ENCODE measurements around the gene OSBPL6.
A peak's percentile ranks its signal among the peaks of the same experiment; 100 is the strongest.
"Not testable (repeated sequence)": the region's sequence is repeated elsewhere in the genome, so short reads cannot be mapped to it uniquely, and the experiment has no call there.

Gene OSBPL6

DNA sequence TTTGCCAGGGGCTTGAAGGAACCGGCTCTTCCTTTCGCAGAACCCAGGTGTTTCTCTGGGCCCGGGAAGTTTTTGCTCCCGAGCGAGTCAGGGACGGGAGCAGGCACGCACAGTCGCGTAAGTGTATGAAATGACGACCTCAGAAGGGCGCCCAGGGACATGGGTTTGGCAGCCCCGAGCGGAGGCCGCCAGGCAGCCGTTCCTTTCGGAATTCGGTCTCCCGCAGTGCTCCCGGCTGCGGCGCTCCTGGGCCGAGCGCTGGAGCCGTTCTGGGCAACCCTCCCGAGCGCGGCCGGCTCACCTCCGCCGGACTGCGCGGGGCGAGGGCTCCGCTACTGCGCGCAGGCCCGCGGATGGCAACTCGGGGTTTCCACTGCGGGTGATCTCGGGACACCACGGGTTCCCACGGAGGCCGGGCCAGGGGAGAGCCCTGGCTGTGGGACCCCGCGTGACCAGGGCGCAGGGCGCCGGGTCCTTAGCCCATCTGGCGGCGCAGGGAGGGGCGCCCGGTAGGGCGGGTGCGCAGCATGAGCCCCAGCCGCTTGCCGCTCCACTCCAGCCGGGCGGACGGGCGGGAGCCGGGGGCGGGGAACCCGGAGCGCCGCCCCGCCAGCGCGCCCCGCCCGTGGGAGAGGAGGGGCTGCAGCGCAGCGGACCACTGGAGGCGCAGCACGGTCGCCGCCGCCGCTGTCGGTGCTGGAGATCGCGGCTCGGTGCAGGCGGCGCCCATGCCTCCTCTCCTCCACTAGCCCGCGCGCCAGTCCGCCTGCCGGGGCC, at the start of gene OSBPL6:
TSS of gene OSBPL6 (plus strand) at position 690 of the 777 bp plus-strand sequence. CDS start 111,673 bp downstream, outside the sequence.
- peak in 1 of 2 donors; percentile 8 for DNase-seq (ENCODE audit: low read depth in 2 of 2, low spot score in 1 of 2)

DNA sequence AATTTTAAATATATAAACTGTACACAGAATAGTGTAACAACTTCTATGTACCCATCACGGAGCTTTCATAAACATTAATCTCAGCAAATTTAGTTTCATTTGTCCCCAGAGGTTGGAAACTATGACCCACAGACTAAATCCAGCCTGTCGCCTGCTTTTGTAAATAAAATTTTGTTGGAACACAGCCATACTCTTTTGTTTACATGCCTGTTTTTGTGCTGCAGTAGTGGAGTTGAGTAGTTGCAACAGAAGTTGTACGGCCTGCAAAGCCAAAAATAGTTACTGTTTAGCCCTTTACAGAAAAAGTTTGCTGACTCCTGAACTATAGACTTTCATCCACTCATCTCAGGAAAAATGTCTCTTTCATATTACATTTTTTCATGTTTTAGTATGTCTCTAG, 42.3 kb upstream of the OSBPL6 start:
- no peak for DNase-seq (ENCODE audit: low read depth in 2 of 2, low spot score in 1 of 2)

DNA sequence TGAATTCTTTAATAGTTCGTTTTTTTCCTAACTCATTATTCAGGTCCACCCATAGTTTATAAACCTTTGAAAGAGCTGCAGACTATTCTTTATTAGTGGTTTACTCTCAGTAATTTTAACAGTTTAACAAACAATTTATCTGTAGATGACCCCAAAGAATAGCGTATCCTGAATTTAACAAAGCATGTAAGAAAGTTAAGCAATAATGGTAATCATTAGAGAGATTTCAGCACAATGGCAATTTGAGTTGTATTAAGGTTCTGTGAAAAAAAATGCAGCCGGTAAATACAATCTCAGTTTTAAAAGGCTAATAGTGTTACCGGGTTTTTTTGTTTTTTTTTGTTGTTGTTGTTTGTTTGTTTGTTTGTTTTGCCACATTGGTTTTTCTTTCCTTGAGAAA, 41.8 kb upstream of the OSBPL6 start:
- no peak for DNase-seq (ENCODE audit: low read depth in 2 of 2, low spot score in 1 of 2)

DNA sequence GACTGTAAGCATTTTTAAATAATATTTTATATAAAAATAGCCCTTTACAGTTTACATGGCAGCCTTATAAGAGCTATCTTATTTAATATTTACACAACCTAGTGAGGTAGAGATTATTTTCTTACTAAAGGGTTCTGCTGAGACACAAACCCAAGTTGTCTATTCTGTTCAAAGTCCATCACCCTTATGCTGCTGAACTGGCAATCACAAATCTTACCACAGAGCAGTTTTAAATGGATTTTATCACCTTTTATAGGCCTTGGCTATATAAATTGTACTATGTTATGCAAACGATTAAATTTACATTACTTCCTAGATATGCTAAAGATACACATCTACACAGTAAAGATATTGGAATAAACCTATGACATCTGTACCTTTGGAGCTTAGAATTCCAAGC, 41.3 kb upstream of the OSBPL6 start:
- no peak for DNase-seq (ENCODE audit: low read depth in 2 of 2, low spot score in 1 of 2)

DNA sequence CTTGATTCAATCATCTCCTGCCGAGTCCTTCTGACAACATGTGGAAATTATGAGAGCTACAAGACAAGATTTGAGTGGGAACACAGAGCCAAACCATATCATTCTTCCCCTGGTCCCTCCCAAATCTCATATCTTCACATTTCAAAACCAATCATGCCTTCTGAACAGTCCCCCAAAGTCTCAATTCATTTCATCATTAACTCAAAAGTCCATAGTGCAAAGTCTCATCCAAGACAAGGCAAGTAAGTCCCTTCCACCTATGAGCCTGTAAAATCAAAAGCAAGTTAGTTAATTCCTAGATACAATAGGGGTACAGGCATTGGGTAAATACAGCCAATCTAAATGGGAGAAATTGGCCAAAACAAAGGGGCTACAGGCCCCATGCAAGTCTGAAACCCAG, 40.4 kb upstream of the OSBPL6 start:
- DNase-seq (ENCODE audit: low read depth in 2 of 2, low spot score in 1 of 2), result not testable (repeated sequence)

DNA sequence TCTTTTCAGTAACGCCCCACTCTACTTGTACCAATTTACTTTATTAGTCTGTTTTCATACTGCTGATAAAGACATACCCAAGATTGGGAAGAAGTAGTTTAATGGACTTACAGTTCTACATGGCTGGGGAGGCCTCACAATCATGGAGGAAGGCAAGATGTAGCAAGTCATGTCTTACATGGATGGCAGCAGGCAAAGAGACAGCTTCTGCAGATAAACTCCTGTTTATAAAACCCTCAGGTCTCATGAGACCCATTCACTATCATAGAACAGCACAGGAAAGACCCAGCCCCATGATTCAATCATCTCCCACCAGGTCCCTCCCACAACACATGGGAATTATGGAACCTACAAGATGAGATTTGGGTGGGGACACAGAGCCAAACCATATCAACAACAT, 38.8 kb upstream of the OSBPL6 start:
- no peak for DNase-seq (ENCODE audit: low read depth in 2 of 2, low spot score in 1 of 2)

DNA sequence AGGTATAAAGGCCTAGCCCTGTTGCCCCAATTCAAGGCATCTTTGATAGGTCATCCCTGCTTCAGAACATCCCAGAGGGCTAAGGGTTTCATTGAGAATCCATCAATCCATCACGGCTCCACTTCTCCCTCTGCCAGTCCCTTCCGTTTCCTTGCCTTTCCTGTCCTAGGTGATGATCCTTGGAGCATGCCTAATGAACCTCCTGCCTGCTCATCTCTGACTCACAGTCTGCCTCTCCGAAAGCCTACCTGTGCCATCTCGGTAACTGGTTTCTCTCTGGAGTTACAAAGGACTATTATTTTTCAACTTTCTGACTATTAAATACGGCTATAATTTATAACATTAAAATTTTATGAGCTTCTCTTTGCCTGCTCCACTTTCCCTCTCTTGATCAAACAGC, 36.7 kb upstream of the OSBPL6 start:
- DNase-seq (ENCODE audit: low read depth in 2 of 2, low spot score in 1 of 2), result no peak

DNA sequence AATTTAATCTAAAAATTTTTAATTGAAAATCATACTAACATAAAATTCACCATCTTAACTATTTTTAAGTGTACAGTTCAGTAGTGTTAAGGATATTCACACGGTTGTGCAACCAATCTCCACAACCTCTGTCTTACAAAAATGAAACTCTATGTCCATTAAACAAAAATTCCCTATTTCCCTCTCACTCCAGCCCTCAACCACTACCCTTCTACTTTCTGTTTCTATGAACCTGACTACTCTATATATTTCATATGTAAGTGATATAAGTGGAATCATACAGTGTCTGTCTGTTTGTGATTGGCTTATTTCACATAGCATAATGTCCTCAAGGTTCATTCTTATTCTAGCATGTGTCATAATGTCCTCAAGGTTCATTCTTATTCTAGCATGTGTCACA, 34.3 kb upstream of the OSBPL6 start:
- DNase-seq (ENCODE audit: low read depth in 2 of 2, low spot score in 1 of 2), result no peak

DNA sequence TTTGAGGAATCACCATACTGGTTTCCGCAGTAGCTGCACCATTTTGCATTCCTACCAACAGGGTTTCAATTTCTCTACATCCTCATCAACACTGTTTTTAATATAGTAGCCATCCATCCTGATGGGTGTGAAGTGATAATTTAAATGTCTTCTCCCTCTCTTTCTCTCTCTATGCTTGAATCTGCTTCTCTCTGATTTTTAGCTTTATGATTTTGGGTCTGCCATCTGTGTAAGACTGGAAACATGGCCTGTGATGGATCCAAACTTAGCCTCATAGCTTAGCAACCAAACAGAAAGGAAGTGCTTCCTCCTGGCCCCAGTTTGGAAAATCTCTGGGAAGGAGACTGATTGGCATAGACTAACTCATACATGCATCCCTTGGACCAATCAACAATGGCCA, 33.7 kb upstream of the OSBPL6 start:
- no peak for DNase-seq (ENCODE audit: low read depth in 2 of 2, low spot score in 1 of 2)

DNA sequence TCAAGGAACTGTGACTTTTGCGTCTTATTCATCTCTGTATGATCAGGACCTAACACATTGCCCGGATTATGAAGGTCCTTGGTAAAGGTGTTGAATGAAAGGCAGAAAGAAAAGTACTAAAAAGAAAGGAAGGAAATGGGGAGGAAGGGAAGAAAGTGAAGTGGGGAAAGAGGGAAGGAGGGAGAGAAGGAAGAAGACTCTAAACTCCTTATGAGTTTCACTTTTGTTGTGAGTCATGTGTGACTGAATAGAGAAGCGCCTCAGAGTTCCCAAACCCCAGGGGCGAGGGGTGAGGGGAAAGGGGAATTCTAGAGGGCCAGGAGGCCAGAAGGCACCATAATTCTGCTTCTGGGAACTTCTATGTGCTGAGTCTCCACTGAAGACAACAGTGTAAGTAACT, 30.9 kb upstream of the OSBPL6 start:
- no peak for DNase-seq (ENCODE audit: low read depth in 2 of 2, low spot score in 1 of 2)

DNA sequence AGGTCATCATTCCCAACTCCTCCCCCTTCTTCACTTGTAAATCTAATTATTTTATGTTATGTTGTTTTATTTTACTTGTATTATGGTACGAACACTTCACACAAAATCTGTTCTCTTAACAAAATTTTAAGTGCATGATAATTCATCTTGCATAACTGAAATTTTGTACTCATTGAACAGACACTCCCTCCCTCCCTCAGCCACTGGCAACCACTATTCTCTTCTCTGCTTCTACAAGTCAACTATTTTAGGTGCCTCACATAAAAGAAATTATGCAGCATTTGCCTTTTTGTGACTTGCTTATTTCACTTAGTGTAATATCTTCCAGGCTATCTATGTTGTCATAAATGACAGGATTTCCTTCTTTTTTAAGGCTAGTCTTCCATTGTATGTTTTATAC, 30.4 kb upstream of the OSBPL6 start:
- no peak for DNase-seq (ENCODE audit: low read depth in 2 of 2, low spot score in 1 of 2)

DNA sequence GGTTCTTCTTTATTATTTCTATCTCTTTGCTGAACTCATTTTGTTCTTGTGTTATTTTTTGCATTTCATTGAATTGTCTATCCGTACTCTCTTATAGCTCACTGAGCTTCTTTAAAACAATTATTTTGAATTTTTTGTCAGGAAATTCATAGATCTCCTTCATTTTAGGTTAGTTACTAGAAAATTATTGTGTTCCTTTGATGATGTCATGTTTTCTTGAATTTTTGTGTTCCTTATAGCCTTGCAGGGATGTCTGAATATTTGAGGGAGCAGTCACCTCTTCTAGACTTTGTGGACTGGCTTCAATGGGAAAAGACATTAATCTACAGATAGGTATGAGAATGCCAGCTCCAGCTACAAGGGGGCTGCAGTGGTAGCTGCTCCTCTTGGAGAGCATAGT, 20.7 kb upstream of the OSBPL6 start:
- DNase-seq (ENCODE audit: low read depth in 2 of 2, low spot score in 1 of 2), result no peak

DNA sequence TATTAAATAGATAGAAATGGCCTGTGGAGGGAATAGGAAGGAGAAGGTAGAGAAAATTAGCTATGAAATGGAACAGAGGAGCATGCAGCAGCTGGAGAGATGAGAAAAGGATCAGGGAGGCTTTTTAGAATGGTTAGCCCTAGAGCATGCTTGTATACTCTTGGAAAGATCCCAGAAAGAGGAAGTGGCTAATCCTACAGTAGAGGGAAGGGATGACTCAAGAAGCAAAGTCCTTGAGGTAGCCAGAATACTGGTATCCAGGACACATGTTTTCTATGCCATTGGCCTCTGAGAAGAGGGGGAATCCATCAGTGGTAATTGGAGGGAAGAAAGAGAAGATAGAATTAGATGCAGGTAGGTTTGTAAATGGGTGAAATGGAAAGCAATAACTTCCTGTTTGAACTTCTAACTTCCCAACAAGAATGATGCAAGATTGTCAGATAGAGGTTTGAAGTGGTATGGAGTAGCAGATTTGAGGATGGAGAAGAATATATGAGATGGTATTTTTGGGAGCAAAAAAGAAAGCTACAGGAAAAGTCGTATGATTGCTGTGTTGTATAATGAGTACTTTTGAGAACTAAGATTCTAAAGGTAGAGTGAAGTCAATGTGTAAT, 17.1 kb upstream of the OSBPL6 start:
- no peak for DNase-seq (ENCODE audit: low read depth in 2 of 2, low spot score in 1 of 2)

DNA sequence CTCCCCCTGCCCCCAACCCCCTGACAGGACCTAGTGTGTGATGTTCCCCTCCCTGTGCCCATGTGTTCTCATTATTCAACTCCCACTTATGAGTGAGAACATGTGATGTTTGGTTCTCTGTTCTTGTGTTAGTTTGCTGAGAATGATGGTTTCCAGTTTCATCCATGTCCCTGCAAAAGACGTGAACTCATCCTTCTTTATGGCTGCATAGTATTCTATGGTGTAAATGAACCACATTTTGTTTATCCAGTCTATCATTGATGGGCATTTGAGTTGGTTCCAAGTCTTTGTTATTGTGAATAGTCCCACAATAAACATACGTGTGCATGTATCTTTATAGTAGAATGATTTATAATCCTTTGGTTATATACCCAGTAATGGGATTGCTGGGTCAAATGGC, 13.7 kb upstream of the OSBPL6 start:
- DNase-seq (ENCODE audit: low read depth in 2 of 2, low spot score in 1 of 2), result not testable (repeated sequence)

DNA sequence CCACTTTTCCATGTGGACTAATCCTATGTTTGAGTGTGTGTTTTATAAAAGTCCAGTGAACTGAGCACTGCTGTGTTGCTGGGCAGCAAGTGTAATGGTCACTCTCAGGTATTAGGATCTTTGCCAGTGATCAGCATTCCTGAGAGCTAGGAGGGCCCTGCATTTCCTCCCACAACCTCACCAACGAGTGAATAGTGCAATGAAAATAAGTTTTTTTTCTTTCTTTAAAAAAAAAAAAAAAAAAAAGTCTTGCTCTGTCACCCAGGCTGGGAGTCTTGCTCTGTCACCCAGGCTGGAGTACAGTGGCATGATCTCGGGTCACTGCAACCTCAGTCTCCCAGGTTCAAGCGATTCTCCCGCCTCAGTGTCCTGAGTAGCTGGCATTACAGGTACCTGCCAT, 6.5 kb upstream of the OSBPL6 start:
- DNase-seq (ENCODE audit: low read depth in 2 of 2, low spot score in 1 of 2), result no peak

DNA sequence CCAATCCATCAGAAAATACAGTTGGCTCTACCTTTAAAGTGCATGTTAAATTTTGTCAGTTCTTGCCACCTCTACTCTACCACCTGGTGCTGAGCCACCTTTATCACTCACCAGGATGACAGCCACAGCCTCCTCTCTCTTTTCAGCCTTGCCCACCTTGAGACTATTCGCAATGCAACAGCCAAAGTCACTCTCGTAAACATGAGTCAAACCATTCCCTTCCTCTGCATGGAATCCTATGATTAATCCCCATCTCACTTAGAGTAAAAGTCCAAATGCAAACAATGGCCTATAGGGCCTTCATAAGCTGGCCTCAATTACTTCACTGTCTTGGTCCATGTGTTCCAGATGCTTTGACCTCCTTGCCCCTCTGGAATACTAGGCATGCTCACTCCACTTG, 5.8 kb upstream of the OSBPL6 start:
- no peak for DNase-seq (ENCODE audit: low read depth in 2 of 2, low spot score in 1 of 2)

DNA sequence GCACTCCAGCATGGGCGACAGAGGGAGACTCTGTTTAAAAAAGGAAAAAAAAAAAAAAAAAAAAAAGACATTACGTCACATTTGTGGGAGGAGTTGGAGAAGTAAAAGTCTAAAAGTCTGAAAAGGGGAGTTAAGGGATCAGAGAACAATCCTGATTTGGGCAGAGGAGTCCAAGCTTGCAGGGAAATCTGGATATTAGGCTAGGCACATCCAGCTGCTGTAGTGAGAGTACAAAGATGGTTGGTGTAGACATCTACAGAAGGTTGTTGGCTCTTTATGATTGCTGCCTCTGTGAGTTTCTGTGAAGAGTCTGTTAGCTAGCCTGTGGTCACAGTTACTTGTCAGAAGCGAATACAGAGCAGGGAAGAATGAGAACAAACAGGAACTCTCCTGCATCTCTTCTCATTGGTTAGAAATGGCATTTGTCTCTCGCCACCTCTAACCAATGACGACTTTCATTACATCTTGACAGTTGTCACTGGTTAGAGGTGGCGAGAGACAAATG, 3.3 kb upstream of the OSBPL6 start:
- DNase-seq (ENCODE audit: low read depth in 2 of 2, low spot score in 1 of 2), result no peak

DNA sequence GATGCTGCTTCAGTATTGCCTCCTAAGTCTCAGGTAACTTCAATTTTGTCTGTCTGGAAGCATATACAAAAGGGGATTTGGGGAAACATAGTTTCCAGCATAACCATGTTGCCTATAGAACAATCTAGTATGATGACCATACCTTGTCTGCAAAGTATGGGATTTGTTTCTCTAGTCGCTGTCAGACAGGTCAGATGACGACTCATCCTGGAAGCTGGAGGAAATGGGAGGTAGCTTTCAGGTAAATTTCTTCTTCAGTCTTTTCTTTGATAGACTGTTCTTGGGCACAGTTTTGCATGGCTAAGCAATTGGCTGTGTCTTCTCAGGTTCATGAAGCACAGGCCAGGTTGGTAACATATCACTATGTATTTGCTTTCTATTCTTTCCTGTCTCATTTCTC, 2.8 kb upstream of the OSBPL6 start:
- no peak for DNase-seq (ENCODE audit: low read depth in 2 of 2, low spot score in 1 of 2)

DNA sequence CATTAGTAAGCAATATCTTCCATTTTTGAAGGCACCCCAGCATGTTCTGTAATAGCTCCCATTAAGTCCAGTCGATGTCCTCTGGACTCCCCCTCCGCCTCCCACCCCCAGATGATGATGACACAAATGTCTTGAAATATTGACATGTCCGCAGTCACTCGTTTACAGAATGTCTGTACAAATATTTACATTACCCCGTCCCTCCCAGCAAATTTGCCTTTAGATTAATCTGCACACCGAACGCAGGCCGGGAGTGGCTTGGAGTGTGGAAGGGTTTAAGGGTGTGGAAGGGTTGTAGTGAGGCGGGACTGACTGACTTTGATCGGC, 853 bp upstream of the OSBPL6 start:
- DNase-seq (ENCODE audit: low read depth in 2 of 2, low spot score in 1 of 2), result no peak

DNA sequence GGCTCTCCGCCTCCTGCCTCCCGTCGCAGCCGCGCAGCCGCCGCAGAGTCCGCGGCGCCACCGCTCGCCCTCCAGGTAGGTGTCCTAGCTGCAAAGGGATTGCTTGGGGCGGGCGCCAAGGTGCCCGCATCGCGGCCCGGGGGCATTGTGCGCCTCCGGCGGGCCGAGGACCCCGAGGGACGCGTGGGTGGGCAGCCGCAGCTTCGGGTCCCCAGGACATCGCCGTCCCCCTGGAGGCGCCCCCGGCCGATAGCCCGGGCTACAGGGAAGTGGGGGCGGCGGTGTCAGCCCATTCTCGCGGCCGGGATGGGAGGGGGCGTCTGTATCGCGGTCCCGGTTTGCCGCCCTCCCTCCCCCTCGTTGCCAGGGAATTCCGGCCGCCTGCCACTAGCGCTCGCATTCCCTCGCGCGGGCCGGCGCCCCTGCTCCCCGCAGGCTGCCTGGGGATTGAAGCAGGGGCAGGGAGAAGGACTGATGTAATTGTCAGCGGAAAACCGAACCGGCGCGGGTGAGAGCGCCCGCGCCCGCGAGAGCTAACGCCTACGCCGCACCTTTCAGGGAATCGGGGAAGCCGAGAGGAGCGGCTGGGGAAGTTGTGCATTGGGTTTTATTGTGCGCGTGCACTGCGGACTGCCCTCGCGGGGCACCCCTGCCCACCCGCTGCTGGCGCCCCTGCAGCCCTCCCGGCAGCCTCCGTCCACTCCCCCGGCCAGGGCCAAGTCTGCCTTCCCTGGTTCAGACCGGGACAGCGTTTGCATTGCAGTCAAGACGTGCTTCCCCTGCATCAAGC, 483 bp downstream of the OSBPL6 start:
- no peak for DNase-seq (ENCODE audit: low read depth in 2 of 2, low spot score in 1 of 2)

DNA sequence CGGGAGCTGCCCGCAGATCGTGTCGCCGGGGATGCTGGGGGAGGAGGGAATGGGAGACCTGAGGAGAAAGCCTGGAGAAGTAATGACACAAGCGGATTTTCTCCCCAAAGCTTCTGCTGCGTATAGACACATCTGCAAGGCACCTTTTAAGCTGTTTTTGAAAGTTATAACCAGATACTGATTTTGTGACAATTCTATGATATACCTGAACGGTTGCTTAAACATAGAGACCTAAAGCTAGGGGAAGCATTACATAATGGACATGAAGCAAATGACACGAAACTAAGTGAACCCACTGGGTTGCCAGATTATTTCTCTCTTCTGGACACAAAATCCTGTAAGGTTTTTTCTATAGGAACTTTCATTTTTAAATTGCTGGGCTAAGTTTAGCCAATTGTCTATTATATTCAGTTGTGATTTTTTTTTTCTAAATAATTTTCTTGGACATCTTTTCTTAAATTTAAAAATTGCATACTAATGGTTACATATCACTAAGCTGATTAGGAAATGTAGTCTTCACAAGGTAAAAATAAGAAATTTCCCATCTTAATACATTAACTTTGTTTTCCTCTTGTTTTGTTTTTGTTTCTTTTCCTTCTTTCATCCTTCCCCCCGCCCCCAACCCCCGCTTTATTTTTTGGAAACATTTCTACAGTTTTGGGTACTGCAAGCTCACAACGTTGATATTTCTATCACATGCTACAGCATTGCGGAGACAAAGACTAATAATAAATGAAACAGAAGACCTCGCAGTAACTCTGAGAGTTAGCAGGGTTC, 1.3 kb downstream of the OSBPL6 start:
- DNase-seq (ENCODE audit: low read depth in 2 of 2, low spot score in 1 of 2), result no peak

Measured in stimulated activated CD8-positive, alpha-beta memory T cell treated with anti-CD3 and anti-CD28 coated beads, Interleukin-4, amount 100 ng/mL, for 4 hours (primary cell).